NCI-H1694 treated with DMSO at 0.1 percent for 48 hours (cell line): Measurements from ENCODE around the gene KLK10.
"Not testable (repeated sequence)": the region's sequence is repeated elsewhere in the genome, so short reads cannot be mapped to it uniquely, and the experiment has no call there.

Experiments
- DNase-seq: peaks from one replicate; lab custom pipeline; 2025; lab: John Stamatoyannopoulos, UW

KLK10 gene

DNA sequence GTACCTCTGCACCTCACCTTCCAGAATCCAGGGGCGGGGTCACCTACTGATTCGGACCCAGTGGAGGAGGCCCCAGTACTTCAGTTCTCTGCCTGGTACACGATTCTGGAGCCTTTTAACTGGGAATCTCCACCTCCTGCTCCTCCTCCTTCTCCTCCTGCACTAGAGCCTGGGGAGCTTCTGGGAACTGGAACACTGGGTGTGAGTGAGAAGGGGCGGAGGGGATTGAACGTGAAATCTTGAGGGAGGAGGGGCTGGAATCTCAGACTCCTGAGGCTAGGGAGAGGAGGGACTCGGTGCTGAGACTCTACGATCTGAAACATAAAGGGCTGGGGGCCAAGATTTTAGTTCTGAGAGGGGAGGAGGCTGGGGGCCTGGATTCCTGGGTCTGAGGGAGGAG, 18.0 kb downstream of the KLK10 start, which contains the start of gene KLK8:
Gene KLK8, minus strand, starts transcription at position 90 of the 400 bp plus-strand sequence. CDS start 437 bp downstream, outside the sequence.
- no peak for DNase-seq

DNA sequence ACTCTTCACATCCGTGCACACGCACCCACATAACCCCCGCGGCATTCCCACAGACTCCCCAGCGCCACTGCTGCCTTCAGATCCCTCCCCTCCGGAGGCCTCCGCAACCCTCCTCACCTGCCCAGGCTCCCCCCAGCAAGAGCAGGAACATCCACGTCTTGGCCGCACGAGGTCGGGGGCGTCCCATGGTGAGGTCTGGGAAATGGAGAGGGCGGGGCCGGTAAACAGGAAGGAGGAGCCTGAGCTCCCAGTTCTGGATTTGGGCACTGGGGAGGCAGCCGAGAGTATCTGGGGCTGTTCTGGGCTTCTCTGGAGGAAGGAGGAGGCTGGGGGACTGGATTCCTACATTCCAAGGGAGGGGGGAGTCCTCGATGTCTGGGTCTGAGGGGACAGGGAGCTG, 18.5 kb downstream of the KLK10 start:
- DNase-seq: no peak

DNA sequence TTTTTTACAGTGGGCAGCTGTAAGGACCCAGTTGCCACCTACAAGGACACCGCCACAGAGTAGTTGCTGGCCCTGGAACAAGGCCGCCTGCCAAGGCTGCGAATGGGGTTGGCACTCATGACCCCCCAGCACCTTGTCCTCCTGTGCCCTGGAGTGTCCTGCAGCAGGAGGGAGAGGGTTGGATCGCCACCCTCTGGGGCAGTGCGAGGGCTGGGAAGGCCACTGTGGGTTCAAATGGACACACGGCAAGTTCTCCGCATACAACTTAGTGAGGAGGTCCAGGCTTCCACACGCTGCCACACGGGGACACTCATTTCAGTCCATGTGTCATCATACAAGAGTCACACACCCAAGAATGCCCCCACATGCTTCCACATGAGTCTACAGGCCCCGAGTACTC, 19.1 kb downstream of the KLK10 start:
- no peak for DNase-seq

DNA sequence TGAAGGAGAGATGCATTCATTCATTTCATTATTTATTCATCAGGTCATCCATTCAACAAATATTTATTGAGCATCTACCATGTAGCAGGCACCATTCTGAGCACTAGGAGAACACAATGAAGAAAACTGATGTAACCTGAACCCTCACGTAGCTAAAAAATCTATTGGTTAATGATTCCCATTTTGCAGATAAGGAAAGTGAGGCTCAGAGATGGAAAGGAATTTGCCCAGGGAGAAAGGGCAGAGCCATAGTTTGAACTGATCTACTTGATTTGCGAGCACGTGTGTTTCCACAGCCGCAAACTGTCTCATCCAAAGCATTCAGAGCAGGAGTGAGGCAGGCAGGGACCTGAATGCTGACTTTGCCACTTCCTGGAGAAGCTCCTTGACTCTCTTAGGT, 20.8 kb downstream of the KLK10 start:
- DNase-seq: no peak

DNA sequence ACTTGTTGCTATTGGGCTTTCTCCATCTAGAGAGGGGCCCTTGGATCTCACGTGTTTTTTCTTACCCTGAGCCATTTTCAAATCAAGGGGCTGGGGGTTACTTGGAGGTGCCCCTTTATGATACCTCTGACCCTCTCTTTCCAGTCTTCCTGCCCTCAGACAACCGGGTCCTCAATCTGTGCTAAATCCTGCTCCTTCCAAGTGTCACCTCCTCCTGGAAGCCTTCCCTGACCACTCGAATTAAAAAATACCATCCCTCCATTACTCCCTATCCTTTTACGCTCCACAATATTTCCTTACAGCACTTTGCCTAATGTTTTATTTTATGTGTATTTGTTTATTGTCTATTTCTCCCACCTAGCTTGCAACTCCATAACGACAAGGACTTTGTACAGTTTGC, 21.4 kb downstream of the KLK10 start:
- no peak for DNase-seq

DNA sequence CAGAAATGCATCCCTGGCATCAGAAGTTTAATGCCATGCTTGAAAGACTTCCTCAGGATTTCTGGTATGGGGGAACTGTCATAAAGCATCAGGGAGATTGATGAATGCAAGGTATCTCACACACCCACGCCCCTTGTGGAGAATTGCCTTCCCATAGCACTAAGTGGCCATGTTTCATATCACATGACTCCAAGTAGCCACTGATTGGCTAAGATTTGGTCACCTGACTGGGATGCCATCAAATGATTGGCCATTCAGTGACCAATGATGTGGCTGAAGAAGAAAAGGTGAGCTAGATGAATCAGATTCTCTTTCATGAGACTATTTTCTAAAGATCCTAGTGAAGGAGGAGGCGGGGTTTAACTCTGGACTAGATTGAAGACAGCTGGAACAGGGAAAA, 25.4 kb downstream of the KLK10 start:
- no peak for DNase-seq

DNA sequence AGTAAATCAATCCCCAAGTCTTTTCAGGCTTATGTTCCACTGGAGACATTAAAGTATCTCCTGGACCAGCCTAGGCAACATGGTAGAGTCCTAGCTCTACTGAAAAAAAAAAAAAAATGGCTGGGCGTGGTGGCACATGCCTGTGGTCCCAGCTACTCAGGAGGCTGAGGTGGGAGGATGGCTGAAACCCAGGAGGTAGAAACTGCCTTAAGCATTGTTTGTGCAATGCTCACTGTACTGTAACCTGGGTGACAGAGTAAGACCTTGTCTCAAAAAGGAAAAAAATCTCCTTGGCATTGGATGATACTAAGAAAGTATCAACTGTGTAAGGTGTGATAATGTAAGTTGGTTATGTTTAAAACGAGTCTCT, 26.9 kb downstream of the KLK10 start:
- DNase-seq: no peak

DNA sequence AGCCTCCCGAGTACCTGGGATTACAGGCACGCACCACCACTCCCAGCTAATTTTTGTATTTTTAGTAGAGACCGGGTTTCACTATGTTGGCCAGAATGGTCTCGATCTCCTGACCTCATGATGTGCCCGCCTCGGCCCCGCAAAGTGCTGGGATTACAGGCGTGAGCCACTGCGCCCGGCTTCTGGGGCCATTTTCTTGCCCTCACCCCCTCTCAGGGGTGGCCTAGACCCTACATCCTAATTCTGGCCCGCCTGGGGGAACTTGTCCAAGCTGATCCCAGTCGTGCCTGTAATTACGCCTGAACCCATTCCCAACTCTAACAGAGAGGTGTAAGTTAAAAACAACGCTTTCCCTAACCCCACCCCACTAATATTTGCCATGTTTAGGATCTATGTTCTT, 35.1 kb downstream of the KLK10 start:
- not testable (repeated sequence) for DNase-seq

DNA sequence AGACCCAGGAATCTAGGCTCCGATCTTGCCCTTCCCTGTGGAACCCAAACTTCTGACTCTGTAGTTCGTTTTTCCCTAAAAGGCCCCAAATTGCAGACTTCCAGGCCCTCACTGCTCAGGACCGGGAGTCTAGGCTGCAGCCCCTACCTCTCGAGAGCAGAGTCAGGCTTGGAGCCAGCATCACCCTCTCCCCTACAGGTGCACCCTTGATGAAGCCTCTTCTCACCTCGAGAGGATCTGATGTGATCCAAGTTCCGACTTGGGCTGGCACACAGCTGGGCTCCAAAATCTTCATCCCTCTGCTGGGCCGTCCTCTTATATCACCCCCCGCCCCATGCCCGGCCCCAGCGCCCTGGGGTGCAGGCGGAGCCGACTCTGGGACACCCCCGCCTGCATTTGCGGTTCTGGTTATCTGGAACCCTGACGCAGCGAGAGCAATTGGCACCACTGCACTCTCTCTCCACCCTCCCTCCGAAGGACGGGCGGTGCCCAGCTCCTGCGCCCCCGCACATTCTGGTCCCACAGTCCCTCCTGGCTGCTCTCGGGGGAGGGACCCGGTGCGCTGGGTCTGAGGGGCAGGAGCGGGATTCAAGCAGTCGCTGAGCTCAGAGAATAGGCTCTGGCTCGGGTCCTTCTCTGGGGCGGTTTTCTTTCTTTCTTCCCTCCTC, 35.8 kb downstream of the KLK10 start, which contains the start of gene KLK7:
Gene KLK7, minus strand, starts transcription at position 293 of the 668 bp plus-strand sequence. CDS start 1,518 bp downstream, outside the sequence.
- DNase-seq: no peak

DNA sequence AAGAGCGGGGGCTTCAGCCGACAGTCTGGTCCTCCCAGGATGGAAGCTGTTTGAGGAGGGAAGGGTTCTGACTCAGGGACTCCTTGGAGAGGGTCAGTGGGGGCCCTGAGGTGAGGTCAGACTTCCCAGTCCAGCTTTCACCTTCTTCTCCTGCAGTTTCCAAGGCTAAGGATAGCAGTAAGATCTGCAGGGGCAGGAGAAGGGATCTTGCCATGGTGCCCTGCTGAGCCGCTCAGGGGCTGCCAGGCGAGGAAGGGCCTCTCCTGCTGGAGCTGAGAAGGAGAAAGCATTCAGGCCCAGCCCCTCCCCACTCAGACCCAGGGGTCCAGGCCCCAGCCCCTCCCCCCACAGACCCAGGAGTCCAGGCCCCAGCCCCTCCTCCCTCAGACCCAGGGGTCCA, 37.3 kb downstream of the KLK10 start:
- no peak for DNase-seq

DNA sequence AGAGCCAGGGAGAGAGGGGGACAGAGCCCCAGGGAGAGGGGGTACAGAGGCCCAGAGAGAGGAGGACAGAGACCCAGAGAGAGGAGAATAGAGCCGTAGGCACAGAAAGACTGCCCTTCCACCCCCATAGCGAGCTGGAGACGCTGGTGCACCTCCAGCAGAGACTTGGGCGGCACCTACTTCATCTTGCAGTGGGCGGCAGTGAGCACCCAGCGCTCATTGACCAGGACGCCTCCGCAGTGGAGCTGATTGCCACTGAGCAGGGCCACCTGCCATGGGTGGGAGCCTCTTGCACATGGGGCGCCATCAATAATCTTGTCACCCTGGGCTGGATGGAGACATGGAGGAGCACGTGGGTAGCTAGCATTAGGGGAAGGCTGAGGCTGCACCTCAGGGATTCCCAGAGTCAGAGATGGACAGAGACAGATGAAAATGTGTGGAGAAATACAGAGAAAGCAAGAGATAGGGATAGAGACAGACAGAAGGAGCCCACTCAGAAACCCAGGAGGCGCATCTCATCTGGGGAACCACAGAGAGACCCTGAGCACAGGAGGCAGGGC, 37.8 kb downstream of the KLK10 start:
- DNase-seq: no peak

DNA sequence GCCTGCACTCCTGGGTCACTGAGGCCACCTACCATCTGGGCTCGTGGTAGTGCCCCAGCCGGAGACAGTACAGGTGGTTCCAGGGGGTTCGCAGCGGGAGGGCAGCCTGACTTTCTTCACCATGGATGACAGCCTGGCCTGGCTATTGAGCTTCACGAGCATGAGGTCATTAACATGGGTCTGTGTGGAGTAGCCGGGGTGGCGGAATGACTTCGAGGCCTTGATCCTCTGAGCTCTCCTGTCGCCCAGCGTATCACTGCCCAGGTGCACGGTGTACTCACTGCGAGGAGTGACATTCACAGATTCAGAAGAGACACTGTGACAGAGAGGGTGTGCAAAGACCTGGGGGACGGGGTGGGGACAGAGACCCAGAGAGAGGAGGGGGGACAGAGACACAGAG, 39.3 kb downstream of the KLK10 start:
- DNase-seq: no peak

DNA sequence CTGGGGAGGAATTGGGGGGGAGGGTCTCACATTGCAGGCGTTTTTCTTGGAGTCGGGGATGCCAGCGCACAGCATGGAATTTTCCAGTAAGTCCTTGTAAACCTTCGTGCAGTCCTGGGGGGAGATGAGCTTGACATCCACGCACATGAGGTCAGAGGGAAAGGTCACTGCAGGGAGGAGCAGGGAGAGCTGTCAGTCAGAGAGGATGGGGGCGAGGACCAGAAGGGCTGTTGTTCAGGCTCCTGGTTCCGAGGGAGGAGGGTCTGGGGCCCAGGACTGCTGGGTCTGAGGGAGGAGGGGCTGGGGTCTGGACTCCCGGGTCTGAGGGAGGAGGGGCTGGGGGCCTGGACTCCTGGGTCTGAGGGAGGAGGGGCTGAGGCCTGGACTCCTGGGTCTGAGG, 39.8 kb downstream of the KLK10 start:
- no peak for DNase-seq

DNA sequence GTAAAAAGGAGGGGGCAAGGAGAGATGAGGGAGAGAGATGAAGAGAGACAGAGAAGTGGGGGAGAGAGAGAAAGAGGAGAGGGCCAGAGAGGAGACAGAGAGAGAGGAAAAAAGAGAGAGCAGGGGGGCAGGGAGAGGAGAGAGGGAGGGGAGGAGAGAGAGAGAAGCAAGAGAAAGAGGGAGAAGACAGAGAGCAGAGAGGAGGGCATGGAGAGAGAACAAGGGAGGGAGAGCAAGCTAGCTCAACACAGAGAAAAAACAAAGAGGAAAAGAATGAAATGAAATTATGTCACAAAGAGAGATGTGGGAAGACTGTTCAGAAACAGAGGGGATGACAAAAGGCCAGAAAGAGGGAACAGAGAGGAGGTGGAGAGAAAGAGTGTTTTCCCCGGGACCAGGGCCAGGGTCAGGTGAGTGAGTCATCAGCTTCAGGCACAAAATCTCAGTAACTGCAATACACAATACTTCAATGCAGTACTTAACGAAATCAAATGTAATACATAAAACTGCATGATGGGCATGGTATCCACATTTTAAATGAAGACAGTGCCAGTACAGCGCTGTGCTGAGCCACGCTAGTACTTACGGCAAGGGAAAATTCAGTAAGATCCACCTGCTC, 40.6 kb downstream of the KLK10 start:
- DNase-seq: no peak

DNA sequence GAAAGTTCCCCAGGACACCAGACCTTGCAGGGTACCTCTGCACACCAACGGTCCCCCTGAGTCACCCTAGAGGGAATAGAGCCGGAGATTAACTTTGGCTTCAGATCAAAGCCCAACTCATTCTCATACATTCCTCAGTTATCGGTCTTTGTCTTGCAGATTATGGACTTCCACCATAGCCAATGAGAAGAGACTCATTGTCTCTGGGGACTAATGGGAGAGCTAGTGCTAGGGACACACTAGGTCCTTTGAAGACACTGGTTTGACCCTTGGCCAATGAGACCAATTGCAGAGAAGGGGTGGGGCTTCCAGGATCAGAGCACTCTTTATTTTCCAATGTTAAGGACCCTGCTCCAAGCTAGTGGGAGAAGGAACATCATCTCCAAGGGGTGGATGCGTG, 41.9 kb downstream of the KLK10 start:
- no peak for DNase-seq

DNA sequence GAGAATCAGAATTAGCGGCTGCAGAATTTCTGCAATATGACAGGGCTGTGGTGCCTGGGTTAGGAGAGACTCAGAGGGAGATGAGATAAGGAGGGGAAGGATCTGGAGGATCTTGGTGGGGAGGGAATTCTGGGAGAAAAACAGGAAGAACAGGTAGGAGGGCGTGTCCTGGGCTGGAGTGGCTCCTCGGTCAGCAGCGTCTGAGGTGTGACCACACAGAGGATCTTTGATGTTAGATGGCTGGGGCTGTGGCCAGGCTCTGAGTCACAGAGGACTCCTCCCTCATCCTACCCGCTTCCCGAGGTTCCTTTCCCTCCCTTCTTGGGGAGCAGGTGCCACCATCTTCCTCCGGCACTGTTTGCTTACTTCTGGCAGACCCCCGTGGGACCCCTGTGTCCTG, 43.7 kb downstream of the KLK10 start:
- DNase-seq: no peak

DNA sequence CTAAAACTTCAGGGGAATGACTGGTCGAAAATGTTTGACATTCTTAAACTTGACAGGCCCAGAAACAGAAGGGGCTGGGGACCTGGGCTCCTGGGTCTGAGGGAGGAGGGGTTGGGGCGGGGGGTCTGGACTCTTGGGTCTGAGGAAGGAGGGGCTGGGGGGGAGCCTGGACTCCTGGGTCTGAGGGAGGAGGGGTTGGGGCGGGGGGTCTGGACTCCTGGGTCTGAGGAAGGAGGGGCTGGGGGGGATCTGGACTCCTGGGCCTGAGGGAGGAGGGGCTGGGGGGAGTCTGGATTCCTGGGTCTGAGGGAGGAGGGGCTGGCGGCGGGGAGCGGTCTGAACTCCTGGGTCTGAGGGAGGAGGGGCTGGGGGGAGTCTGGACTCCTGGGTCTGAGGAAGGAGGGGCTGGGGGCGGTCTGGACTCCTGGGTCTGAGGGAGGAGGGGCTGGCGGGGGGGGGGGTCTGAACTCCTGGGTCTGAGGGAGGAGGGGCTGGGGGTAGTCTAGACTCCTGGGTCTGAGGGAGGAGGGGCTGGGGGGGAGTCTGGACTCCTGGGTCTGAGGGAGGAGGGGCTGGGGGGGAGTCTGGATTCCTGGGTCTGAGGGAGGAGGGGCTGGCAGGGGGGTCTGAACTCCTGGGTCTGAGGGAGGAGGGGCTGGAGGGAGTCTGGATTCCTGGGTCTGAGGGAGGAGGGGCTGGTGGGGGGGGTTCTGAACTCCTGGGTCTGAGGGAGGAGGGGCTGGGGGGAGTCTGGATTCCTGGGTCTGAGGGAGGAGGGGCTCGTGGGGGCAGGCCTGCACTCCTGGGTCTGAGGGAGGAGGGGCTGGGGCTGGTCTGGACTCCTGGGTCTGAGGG, 44.6 kb downstream of the KLK10 start:
- DNase-seq: no peak

DNA sequence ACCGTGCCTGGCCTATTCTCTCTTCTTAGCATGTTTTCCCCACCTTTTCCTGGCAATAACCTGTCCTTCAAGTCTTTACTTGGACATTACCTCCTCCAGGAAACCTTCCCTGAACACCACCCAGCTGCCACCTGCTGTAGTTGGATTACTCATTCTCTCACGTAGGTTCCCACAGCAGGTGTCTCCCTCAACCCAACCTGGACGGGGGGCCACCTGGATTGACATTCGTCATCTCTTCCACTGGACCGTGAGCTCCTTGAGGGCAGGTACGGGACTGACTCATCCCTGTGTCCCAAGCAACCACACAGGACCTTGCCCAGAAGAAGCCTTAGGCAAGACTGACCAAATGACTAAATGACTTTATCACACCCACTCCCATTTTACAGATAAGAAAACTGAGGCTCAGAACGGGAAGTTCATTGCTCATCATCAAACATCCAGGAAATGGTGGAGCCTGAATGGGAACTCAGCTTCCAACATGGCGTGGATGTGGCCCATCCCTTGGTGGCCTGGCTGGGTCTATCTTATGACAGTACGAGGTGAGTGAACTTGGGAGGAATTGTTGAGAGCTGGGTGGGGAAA, 46.6 kb downstream of the KLK10 start:
- DNase-seq: no peak

DNA sequence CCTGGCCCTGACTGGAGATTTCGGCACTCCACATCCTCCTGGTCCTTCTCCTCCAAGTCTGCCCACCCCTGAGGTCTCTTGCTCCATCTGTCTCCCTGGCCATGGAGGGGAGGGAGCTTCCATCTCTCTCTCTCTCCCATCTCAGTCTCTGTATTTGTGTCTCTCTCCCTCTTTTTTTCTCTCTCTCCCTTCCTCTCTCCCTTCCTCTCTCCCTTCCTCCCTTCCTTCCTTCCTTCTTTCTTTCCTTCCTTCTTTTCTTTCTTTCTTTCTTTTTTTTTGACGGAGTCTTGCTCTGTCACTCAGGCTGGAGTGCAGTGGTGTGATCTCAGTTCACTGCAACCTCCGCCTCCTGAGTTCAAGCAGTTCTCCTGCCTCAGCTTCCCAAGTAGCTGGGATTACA, 49.7 kb downstream of the KLK10 start:
- not testable (repeated sequence) for DNase-seq

DNA sequence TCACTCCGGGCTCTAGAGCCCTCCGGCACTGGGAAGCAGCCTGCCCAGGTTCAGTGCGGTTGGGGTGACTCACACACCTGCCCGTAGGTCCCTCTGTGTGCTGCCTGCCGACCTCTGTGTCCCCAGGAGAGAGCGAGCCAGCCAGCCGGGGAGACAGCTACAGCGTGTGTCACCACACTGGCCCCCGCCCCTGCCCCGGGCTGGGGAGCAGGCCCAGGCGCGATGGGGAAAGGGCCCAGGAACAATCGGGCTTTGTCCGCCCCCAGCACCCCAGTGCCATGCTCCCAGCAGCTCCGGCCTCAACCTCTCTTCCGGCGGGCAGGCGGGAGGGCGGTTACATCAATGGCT, 50.1 kb downstream of the KLK10 start, which contains the start of gene KLK6:
Gene KLK6, minus strand, starts transcription at position 179 of the 348 bp plus-strand sequence. CDS start 1,487 bp downstream, outside the sequence.
- DNase-seq: no peak

DNA sequence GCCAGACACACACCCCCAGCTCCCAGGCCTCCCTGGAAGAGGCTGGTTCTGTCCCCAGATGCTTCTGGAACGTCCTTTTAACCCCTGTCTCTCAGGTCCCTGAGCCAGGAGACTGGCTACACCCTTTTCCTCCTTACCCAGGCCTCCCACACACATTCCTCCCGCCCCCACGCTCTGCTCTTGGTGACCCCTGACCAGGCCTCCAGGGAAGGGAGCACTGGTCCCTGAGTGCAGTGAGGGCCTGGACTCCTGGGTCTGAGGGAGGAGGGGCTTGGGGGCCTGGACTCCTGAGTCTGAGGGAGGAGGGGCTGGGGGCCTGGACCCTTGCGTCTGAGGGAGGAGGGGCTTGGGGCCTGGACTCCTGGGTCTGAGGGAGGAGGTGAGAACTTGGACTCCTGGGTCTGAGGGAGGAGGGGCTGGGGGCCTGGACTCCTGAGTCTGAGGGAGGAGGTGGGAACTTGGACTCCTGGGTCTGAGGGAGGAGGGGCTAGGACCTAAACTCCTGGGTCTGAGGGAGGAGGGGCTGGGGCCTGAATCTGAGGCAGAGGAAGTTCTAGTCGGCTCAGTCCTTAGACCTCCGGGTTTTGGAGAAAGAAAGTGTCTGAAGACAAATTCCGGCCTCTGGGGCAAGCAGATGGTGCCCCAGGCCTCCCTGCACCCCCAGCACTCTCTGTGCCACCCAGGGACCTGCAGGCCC, 50.6 kb downstream of the KLK10 start:
- no peak for DNase-seq
